ENCODE results near the gene MIA3.

GRCh38 chr1:222579316-222579715, 38.6 kb upstream of the MIA3 start:
- TF ChIP-seq CTCF (IDR thresholded peaks at IDR 0.05; ENCODE audit: low read depth, low read length, poor library complexity, severe bottlenecking): no peak
- TF ChIP-seq EZH2phosphoT487 (IDR thresholded peaks at IDR 0.05; ENCODE audit: borderline replicate concordance, low read length): no peak
